ENCODE measurements around the gene ENO2. TPM values are rescaled to one million over a fixed set of nuclear protein-coding genes. Genes with fewer than 3 reads are reported as not detected.
"Not testable (repeated sequence)": the region's sequence is repeated elsewhere in the genome, so short reads cannot be mapped to it uniquely, and the experiment has no call there.

Gene ENO2
- total RNA-seq, 1 experiment from 2014 or later = 30.2 TPM

DNA sequence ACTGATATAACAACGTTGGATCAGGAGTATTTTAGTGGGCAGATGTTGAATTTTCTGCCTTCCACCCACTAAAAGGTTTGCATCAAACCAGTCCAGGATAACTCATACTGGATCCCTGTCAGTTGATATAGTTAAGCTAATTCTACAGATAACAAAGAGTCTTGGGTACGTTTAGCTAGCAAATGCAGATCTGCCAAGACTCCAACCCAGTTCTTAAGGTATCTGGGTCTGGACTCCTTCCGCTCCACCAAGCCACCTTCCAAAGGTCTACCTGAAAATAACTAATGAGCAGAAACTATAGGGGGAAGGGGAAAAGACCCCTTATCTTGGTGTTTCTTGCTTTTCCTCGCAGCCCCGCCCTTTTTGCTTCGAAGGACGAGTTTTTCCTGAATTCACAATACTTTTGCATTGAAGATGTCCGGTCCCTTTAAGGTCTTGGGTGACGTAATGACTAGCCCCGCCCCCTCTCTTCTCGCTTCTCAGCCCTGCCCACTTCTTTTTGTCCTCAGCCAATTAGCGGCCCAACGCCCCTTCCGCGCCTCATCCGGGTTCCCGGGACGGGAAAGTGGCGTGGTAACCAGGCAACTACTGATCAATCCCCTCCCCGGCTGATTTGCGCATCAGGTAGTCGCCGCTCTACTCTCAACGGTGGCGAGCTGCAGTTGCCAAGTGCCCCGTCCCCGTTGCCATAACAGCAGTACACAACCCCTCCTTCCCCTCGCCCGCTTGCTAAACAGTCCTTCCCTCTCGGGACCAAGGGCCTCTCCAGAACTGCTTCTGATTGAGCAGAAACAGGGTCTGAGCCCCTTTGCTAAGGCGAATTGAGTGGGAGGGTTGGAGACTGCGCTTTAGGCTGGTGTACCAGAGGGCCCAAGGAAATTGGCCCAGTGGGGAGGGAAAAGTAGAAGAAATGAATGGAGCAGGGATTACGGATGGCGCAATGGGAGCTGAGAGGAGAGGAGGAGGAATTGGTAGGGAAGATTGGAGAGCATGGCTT, 9.8 kb upstream of the ENO2 start, which contains the start of gene LRRC23:
TSS of gene LRRC23 (plus strand) at position 543 of the 997 bp plus-strand sequence. CDS start 812 bp downstream, outside the sequence.
- H3K36me3 ChIP-seq (ENCODE audit: low read depth, low read length) = no peaks in the 10 kb centered on the region
- TF ChIP-seq EZH2 (IDR thresholded peaks at IDR 0.05; ENCODE audit: low read length, unreplicated experiment) = no peak
- TF ChIP-seq EZH2phosphoT487 (IDR thresholded peaks at IDR 0.05; ENCODE audit: borderline replicate concordance, low read length) = no peak
- TF ChIP-seq, protein P1, sequence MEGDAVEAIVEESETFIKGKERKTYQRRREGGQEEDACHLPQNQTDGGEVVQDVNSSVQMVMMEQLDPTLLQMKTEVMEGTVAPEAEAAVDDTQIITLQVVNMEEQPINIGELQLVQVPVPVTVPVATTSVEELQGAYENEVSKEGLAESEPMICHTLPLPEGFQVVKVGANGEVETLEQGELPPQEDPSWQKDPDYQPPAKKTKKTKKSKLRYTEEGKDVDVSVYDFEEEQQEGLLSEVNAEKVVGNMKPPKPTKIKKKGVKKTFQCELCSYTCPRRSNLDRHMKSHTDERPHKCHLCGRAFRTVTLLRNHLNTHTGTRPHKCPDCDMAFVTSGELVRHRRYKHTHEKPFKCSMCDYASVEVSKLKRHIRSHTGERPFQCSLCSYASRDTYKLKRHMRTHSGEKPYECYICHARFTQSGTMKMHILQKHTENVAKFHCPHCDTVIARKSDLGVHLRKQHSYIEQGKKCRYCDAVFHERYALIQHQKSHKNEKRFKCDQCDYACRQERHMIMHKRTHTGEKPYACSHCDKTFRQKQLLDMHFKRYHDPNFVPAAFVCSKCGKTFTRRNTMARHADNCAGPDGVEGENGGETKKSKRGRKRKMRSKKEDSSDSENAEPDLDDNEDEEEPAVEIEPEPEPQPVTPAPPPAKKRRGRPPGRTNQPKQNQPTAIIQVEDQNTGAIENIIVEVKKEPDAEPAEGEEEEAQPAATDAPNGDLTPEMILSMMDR (conservative IDR thresholded peaks at IDR 0.05; ENCODE audit: low read depth, low read length) = no peak
- H3K79me2 ChIP-seq (ENCODE audit: low read length) = no peaks in the 10 kb centered on the region
- CTCF ChIA-PET = no interaction called here
- H3K4me1 ChIP-seq (ENCODE audit: insufficient read depth, low read length) = peaks cover 16% of the 10 kb centered on the region
- intact Hi-C loops (cut with micrococcal nuclease) = no loop called here
- H3K4me3 ChIP-seq (ENCODE audit: low read length) = peak within 1 kb of the TSS; percentile 85
- POLR2A ChIA-PET (ENCODE audit: unreplicated experiment) = interaction anchor here (0.6 to 0.9 kb wide), 3 partner anchors 13 to 46 kb away, joined by 3 to 8 read pairs (median 4); no protein-coding TSS in a partner anchor
- peak within 1 kb of the TSS; percentile 22 for H3K27ac ChIP-seq (ENCODE audit: low read length)
- H3K9me2 ChIP-seq (replicated peaks; ENCODE audit: low read length) = no peaks in the 10 kb centered on the region
- DNase-seq (peak; percentile 92), ATAC-seq (peak; percentile 95)
- no peaks in the 10 kb centered on the region for H4K20me1 ChIP-seq (ENCODE audit: low read length)
- no peaks in the 10 kb centered on the region for H3K27me3 ChIP-seq (ENCODE audit: low read length)
- peak within 1 kb of the TSS; percentile 99 for H3K4me2 ChIP-seq (ENCODE audit: low read length)
- BruUV-seq (replicated peaks) = TSS peak; percentile 65
- H2AFZ ChIP-seq (ENCODE audit: low read length) = peak within 1 kb of the TSS; percentile 99
- no peaks in the 10 kb centered on the region for H3F3A ChIP-seq (ENCODE audit: low read length, unreplicated experiment)
- no peaks in the 10 kb centered on the region for H3K9me3 ChIP-seq (ENCODE audit: low read length)
- H3K9ac ChIP-seq (ENCODE audit: low read length) = peak within 1 kb of the TSS; percentile 72

DNA sequence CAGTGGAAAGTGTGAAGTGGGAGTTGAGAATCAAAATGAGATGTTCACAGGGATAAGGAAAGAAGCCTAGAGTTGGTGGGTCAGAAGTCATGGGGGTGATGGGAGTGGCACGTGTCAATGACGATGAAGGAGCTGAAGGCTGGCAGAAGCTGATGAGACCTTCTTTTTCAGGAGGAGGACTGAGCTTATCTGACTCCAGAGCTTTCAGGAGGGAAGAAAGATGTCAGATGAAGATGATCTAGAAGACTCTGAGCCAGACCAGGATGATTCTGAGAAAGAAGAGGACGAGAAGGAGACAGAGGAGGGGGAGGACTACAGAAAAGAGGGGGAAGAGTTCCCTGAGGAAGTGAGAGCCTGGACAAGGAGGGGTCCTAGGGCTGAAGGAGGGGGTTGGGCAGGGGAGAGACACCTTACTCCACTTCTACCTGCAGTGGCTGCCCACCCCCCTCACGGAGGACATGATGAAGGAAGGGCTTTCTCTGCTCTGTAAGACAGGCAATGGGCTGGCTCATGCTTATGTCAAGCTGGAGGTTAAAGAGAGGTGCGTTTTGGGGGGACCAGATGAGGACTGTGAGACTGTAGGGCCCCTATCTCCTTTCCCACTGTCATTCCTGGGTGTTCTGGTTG, 8.9 kb upstream of the ENO2 start:
- Histone ChIP-seq H3K4me2 (ENCODE audit: low read length) (peak overlapping the region; percentile 99), H3K9me2 (replicated peaks; ENCODE audit: low read length) (no peaks in the 10 kb centered on the region), H3K4me1 (ENCODE audit: insufficient read depth, low read length) (peaks cover 16% of the 10 kb centered on the region), H3K9me3 (ENCODE audit: low read length) (no peaks in the 10 kb centered on the region), H3K4me3 (ENCODE audit: low read length) (peak overlapping the region; percentile 85), H3F3A (ENCODE audit: low read length, unreplicated experiment) (no peaks in the 10 kb centered on the region), H3K27me3 (ENCODE audit: low read length) (no peaks in the 10 kb centered on the region), H3K9ac (ENCODE audit: low read length) (0 out of 2 replicates have a peak overlapping the region, but pooled peaks have one; percentile 72), H2AFZ (ENCODE audit: low read length) (peak overlapping the region; percentile 99), H4K20me1 (ENCODE audit: low read length) (no peaks in the 10 kb centered on the region), H3K27ac (ENCODE audit: low read length) (no peak overlapping the region), H3K79me2 (ENCODE audit: low read length) (no peaks in the 10 kb centered on the region), H3K36me3 (ENCODE audit: low read depth, low read length) (no peaks in the 10 kb centered on the region)
- POLR2A ChIA-PET (ENCODE audit: unreplicated experiment) = interaction anchor here (0.9 kb wide), 1 partner anchor 14 kb away, joined by 3 read pairs; no protein-coding TSS in a partner anchor
- ATAC-seq (no peak), DNase-seq (no peak)
- BruUV-seq (replicated peaks) = no TSS peak
- CTCF ChIA-PET = no interaction called here
- no peak for TF ChIP-seq EZH2phosphoT487 (IDR thresholded peaks at IDR 0.05; ENCODE audit: borderline replicate concordance, low read length)
- TF ChIP-seq EZH2 (IDR thresholded peaks at IDR 0.05; ENCODE audit: low read length, unreplicated experiment) = no peak
- TF ChIP-seq, protein P1 (conservative IDR thresholded peaks at IDR 0.05; ENCODE audit: low read depth, low read length) = no peak
- intact Hi-C loops (cut with micrococcal nuclease) = no loop called here

DNA sequence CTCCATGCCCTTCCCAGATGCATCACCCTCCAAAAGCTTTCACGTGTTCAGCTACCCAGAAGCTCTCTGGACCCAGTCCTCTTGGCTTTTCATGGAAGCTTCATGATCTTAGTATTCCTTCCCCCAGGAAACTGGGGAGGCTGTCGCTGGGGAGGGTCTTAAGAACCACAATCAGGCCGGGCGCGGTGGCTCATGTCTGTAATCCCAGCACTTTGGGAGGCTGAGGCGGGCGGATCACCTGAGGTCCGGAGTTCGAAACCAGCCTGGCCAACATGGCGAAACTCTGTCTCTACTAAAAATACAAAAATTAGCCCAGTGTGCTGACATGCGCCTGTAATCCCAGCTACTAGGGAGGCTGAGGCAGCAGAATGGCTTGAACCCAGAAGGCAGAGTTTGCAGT, 6.2 kb upstream of the ENO2 start:
- H3K27ac ChIP-seq (ENCODE audit: low read length); H4K20me1 ChIP-seq (ENCODE audit: low read length); POLR2A ChIA-PET (ENCODE audit: unreplicated experiment); H3K9me3 ChIP-seq (ENCODE audit: low read length); H2AFZ ChIP-seq (ENCODE audit: low read length); H3K27me3 ChIP-seq (ENCODE audit: low read length); H3K9ac ChIP-seq (ENCODE audit: low read length); ATAC-seq; H3K79me2 ChIP-seq (ENCODE audit: low read length); DNase-seq; H3K4me3 ChIP-seq (ENCODE audit: low read length); H3K9me2 ChIP-seq (replicated peaks; ENCODE audit: low read length); H3F3A ChIP-seq (ENCODE audit: low read length, unreplicated experiment); intact Hi-C loops (cut with micrococcal nuclease); H3K36me3 ChIP-seq (ENCODE audit: low read depth, low read length); H3K4me2 ChIP-seq (ENCODE audit: low read length); CTCF ChIA-PET; BruUV-seq (replicated peaks): not testable (repeated sequence)
- H3K4me1 ChIP-seq (ENCODE audit: insufficient read depth, low read length) = peaks cover 14% of the 10 kb centered on the region
